ENCODE results near the gene PLCB4.

DNA sequence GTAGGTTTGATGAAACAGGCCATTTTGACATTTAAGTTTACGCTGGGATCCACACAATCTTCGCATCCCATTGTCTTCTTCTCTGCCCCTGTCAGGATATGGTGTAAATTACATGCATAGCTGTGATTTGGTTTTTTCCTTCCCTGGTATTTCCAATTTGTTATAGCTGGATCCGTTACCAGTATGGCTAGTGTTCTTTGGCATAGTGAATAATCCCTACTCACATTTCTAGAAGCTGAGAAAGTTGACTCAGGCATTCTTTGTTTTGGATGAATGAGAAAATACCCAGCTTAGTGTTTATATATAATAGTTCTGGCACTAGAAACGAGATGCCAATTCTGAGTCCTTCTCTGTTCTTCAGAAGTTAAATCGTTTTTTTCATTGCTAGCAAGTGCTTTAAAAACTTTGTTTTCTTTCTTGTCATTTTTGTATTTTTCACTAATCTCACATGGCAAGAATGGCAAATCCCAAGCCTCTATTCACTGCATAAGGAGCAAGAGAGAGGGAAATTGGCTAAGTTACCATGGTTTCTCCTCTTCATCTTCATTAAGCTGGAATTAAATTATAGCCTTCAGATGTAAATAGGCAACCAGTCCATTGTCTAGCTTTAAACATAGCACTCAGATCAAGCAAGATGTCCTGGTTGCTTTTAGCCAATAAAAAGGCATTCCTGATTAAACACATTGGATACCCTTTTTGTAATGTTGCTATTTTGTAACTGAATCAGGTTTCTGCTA is 353.6 kb downstream of the PLCB4 start:
- TF ChIP-seq TAF1 (IDR thresholded peaks at IDR 0.05; ENCODE audit: low read depth, low read length) (no peak), PAX5 (IDR thresholded peaks at IDR 0.05; ENCODE audit: insufficient read depth, low read length, severe bottlenecking) (no peak), POLR2A (IDR thresholded peaks at IDR 0.05; ENCODE audit: low read depth, low read length) (no peak), POLR2AphosphoS5 (IDR thresholded peaks at IDR 0.05; ENCODE audit: low read depth, low read length) (no peak), SPI1 (IDR thresholded peaks at IDR 0.05; ENCODE audit: low read depth, low read length) (no peak), POU2F2 (IDR thresholded peaks at IDR 0.05; ENCODE audit: low read depth, low read length) (no peak)
